ENCODE results near the gene ZMIZ1. TPM values are rescaled to one million over a fixed set of nuclear protein-coding genes. Genes with fewer than 3 reads are reported as not detected.

The ZMIZ1 gene
- polyA plus RNA-seq, 1 experiment = 7.6 TPM

DNA sequence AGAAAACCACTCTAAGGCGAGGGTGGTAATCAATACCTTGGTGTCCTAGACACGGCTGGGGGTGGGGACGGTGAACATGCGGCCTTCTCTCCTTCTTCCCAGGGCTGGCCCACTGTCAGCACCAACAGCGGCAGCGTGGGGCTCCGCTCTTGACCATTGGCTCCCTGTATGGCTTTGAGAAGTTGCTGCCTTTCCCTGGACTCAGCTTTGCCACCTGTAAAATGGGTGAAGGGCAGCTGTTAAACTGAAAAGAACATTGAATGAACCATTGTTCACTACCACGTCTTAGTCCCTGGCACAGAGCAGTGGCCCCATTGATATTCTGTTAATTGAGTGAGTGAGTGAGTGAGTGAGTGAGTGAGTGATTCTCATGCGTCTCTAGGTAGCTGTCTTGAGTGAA, 95.3 kb downstream of the ZMIZ1 start:
- Histone ChIP-seq H3K4me3 (ENCODE audit: low read depth, low read length) (no peak overlapping the region), H3K27ac (ENCODE audit: low read depth, low read length) (no peak overlapping the region), H3K9me3 (ENCODE audit: control insufficient read depth, insufficient read depth, low read length) (no peaks in the 10 kb centered on the region; the same call in 1 of the 2 replicates), H3K27me3 (ENCODE audit: control insufficient read depth, insufficient read depth, low read length) (no peaks in the 10 kb centered on the region)
- no peak for DNase-seq (ENCODE audit: low read depth, low spot score)
- POLR2A ChIA-PET = no interaction called here
- CTCF ChIA-PET = no interaction called here
- TF ChIP-seq, protein P1, sequence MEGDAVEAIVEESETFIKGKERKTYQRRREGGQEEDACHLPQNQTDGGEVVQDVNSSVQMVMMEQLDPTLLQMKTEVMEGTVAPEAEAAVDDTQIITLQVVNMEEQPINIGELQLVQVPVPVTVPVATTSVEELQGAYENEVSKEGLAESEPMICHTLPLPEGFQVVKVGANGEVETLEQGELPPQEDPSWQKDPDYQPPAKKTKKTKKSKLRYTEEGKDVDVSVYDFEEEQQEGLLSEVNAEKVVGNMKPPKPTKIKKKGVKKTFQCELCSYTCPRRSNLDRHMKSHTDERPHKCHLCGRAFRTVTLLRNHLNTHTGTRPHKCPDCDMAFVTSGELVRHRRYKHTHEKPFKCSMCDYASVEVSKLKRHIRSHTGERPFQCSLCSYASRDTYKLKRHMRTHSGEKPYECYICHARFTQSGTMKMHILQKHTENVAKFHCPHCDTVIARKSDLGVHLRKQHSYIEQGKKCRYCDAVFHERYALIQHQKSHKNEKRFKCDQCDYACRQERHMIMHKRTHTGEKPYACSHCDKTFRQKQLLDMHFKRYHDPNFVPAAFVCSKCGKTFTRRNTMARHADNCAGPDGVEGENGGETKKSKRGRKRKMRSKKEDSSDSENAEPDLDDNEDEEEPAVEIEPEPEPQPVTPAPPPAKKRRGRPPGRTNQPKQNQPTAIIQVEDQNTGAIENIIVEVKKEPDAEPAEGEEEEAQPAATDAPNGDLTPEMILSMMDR (IDR thresholded peaks at IDR 0.05; ENCODE audit: low read depth, low read length) = no peak

DNA sequence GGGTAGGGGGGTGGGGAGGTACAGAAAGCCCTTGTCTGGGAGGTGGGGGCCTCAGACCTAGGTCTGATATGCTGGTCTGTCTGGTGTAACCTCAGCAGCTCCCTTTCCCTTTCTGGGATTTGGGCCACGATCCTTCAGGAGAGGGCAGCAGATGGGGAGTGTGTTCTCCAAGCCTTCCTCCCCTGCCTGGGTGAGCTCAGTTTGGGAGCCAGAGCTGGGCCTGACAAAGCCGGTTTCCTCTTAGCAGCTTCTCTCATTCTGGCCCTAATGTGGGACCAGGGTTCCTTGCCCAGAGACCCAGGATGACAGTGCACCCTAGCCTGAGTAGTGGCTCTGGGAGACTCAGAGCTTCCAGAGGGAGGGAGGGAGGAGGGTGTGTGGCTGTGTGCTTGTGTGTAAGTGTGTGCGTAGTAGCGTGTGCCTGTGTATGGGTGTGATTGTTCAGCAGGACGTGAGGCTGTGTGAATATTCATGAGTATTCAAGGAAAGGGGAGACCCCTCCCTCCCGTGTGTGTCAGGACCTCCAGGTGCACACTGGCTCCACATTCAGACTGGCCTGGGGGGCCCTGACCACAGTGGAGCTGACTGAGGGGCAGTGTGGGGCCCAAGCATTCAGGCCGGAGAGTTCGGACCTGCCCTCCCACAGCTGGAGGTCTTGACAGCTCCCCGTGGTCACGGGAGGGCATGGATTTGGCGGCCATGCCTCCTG, 96.5 kb downstream of the ZMIZ1 start:
- ChIA-PET CTCF (no interaction called here), POLR2A (interaction anchor here (0.6 to 1.3 kb wide), 2 partner anchors 42 to 949 kb away, joined by 3 to 6 read pairs; no protein-coding TSS in a partner anchor)
- TF ChIP-seq, protein P1 (IDR thresholded peaks at IDR 0.05; ENCODE audit: low read depth, low read length) = no peak

DNA sequence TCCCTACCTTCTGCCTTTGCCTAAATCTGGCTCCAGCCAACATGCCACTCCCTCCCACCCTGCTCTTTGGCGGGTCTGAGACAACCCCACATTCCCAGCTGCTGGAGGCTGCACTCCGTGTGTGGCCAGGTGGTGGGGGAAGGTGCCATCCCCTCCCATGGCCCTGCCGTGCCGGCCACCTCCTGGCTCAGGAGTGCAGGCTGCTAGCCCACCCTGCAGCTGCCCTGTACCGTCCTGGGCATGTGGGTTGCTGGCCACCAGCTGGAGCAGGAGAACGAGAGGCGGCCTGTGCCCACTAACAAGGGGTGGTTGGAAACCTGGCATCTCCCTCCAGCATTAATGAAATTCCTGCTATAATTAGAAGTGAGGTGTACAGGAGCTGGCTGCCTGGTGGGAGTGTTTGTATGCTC, 97.6 kb downstream of the ZMIZ1 start:
- POLR2A ChIA-PET = interaction anchor here (0.6 to 1.0 kb wide), 2 partner anchors 15 to 18 kb away, joined by 3 to 5 read pairs; no protein-coding TSS in a partner anchor
- Histone ChIP-seq H3K27me3 (ENCODE audit: control insufficient read depth, insufficient read depth, low read length) (no peaks in the 10 kb centered on the region), H3K27ac (ENCODE audit: low read depth, low read length) (no peak overlapping the region), H3K9me3 (ENCODE audit: control insufficient read depth, insufficient read depth, low read length) (no peaks in the 10 kb centered on the region; the same call in 1 of the 2 replicates), H3K4me3 (ENCODE audit: low read depth, low read length) (no peak overlapping the region)
- no peak for DNase-seq (ENCODE audit: low read depth, low spot score)
- TF ChIP-seq, protein P1 (IDR thresholded peaks at IDR 0.05; ENCODE audit: low read depth, low read length) = no peak
- CTCF ChIA-PET = interaction anchor here (0.6 kb wide), 1 partner anchor 80 kb away, joined by 4 read pairs; no protein-coding TSS in a partner anchor

More for the DNA sequence above, 96.5 kb downstream of the ZMIZ1 start:
- Histone ChIP-seq H3K27ac (ENCODE audit: low read depth, low read length) (no peak overlapping the region), H3K9me3 (ENCODE audit: control insufficient read depth, insufficient read depth, low read length) (no peaks in the 10 kb centered on the region; the same call in 1 of the 2 replicates), H3K4me3 (ENCODE audit: low read depth, low read length) (no peak overlapping the region), H3K27me3 (ENCODE audit: control insufficient read depth, insufficient read depth, low read length) (no peaks in the 10 kb centered on the region)
- DNase-seq (ENCODE audit: low read depth, low spot score) = no peak

DNA sequence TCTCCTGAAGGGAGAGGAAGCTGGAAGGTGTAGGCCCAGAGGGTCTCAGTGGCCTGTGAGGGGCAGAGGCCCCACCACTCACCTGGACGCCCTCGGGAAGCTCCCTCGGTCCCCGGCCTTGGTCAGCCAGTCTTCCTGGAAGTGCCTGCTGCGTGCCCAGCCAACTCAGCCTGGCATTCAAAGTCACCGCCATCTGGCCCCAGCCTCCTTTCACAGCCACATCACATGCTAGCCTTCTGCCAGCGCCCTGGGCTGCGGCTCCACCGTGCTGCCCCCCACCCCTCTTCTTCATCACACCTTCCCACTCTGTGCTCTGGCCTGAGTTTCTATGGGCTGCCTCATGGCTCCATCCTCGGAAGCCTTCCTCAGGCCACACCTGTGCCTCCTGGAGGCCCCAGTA, 98.0 kb downstream of the ZMIZ1 start:
- no peak for DNase-seq (ENCODE audit: low read depth, low spot score)
- TF ChIP-seq, protein P1 (IDR thresholded peaks at IDR 0.05; ENCODE audit: low read depth, low read length) = no peak
- H3K9me3 ChIP-seq (ENCODE audit: control insufficient read depth, insufficient read depth, low read length) = no peaks in the 10 kb centered on the region; the same call in 1 of the 2 replicates
- no peaks in the 10 kb centered on the region for H3K27me3 ChIP-seq (ENCODE audit: control insufficient read depth, insufficient read depth, low read length)
- no peak overlapping the region for H3K4me3 ChIP-seq (ENCODE audit: low read depth, low read length)
- no peak overlapping the region for H3K27ac ChIP-seq (ENCODE audit: low read depth, low read length)
- CTCF ChIA-PET = no interaction called here
- POLR2A ChIA-PET = interaction anchor here (1.0 kb wide), 1 partner anchor 15 kb away, joined by 3 read pairs; no protein-coding TSS in a partner anchor

DNA sequence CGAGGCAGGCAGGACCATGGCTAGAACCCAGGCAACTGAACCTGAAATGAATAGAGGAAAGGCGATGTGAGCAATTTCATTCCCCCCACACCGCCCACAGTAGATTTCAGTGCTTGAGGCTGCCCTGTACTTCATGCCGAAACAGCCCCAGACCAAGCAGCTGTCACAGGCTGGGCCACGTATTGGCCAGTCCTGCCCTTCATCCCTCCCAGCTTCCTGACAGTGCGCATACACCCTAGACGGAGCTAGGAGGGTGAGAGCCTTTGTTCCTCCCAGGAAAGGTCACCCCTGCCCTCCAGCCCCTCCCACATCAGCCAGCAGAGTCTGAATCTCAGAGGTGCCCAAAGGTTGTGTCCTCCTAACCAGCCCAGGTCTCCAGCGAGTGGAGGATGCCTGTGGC, 98.8 kb downstream of the ZMIZ1 start:
- Histone ChIP-seq H3K4me3 (ENCODE audit: low read depth, low read length) (no peak overlapping the region), H3K9me3 (ENCODE audit: control insufficient read depth, insufficient read depth, low read length) (no peaks in the 10 kb centered on the region; the same call in 1 of the 2 replicates), H3K27me3 (ENCODE audit: control insufficient read depth, insufficient read depth, low read length) (no peaks in the 10 kb centered on the region), H3K27ac (ENCODE audit: low read depth, low read length) (no peak overlapping the region)
- TF ChIP-seq, protein P1 (IDR thresholded peaks at IDR 0.05; ENCODE audit: low read depth, low read length) = no peak
- CTCF ChIA-PET = interaction anchor here (1.2 kb wide), 1 partner anchor 27 kb away, joined by 6 read pairs; no protein-coding TSS in a partner anchor
- POLR2A ChIA-PET = no interaction called here
- no peak for DNase-seq (ENCODE audit: low read depth, low spot score)
